DND-41 (cell line): ENCODE results near the gene AP1M1.

Experiments
- ATAC-seq: fragments of 200-7000 bp; cut with Tn5 transposase; 3 replicates; pipeline ENCODE4 v1.9.1; 2021; ENCODE audit warnings: low read depth; ENCODE audit not compliant: insufficient read depth
- DNase-seq: peaks from one replicate; pipeline ENCODE4 v3.0.0-alpha.2; 2020
- H2AFZ ChIP-seq: 2 replicates; pipeline ENCODE4 v1.6.0; 2012; ENCODE audit warnings: low read depth, low read length
- H3K27ac ChIP-seq: 2 replicates; pipeline ENCODE4 v1.5.1; 2012; ENCODE audit warnings: low read length, inconsistent platforms
- H3K27me3 ChIP-seq: fragments of 200-600 bp; sonication (generic); 2 replicates; pipeline ENCODE4 v1.6.0; 2012; ENCODE audit warnings: low read length, mild to moderate bottlenecking, inconsistent platforms; ENCODE audit not compliant: insufficient read depth, poor library complexity
- H3K36me3 ChIP-seq: 2 replicates; pipeline ENCODE4 v1.5.1; 2012; ENCODE audit warnings: low read length, inconsistent platforms; ENCODE audit not compliant: insufficient read depth
- H3K4me1 ChIP-seq: 2 replicates; pipeline ENCODE4 v1.5.1; 2012; ENCODE audit warnings: mild to moderate bottlenecking, low read length; ENCODE audit not compliant: insufficient read depth
- H3K4me2 ChIP-seq: 2 replicates; pipeline ENCODE4 v1.6.0; 2012; ENCODE audit warnings: mild to moderate bottlenecking, moderate library complexity, low read length, inconsistent platforms; ENCODE audit not compliant: insufficient read depth
- H3K4me3 ChIP-seq, 2 experiments: fragments of 200-600 bp in 1 of 2; shearing (Covaris generic) in 1 of 2; 2 replicates each; pipeline ENCODE4 v1.5.1; 2012 to 2016; ENCODE audit warnings: inconsistent platforms in 2 of 2, low read length in 2 of 2, mild to moderate bottlenecking in 2 of 2, low read depth in 1 of 2, moderate library complexity in 1 of 2
- H3K79me2 ChIP-seq: 2 replicates; pipeline ENCODE4 v1.6.0; 2012; ENCODE audit warnings: low read length, inconsistent platforms; ENCODE audit not compliant: insufficient read depth
- H3K9ac ChIP-seq: 2 replicates; pipeline ENCODE4 v1.6.0; 2012; ENCODE audit warnings: low read depth, mild to moderate bottlenecking, inconsistent platforms, low read length, moderate library complexity
- H3K9me3 ChIP-seq: 2 replicates; pipeline ENCODE4 v1.5.1; 2012; ENCODE audit warnings: low read length, moderate library complexity, mild to moderate bottlenecking, inconsistent platforms; ENCODE audit not compliant: insufficient read depth, severe bottlenecking
- H4K20me1 ChIP-seq: 2 replicates; pipeline ENCODE4 v1.6.0; 2012; ENCODE audit warnings: low read length; ENCODE audit not compliant: insufficient read depth
- CTCF ChIP-seq: IDR thresholded peaks from 2 replicates; pipeline ENCODE4 v1.5.1; 2012; ENCODE audit warnings: borderline replicate concordance, low read length, moderate library complexity, mild to moderate bottlenecking; ENCODE audit not compliant: poor library complexity, severe bottlenecking; ENCODE audit errors: extremely low read depth
- EZH2 ChIP-seq: IDR thresholded peaks from 3 replicates; pipeline ENCODE4 v1.6.1; 2012; ENCODE audit warnings: borderline replicate concordance, low read depth, mild to moderate bottlenecking, moderate library complexity, low read length, inconsistent platforms; ENCODE audit not compliant: severe bottlenecking

The AP1M1 gene

GRCh38 chr19:16207063-16207462 lies 9.4 kb downstream of the AP1M1 start:
- DNase-seq (no peak), ATAC-seq (peak; percentile 29; the same call in 1 of the 3 replicates)
- Histone ChIP-seq H3K27ac (no peak overlapping the region), H3K4me2 (no peak overlapping the region), H3K4me1 (no peaks in the 10 kb centered on the region), H3K36me3 (peaks cover 94% of the 10 kb centered on the region), H2AFZ (no peak overlapping the region), H4K20me1 (peaks cover 47% of the 10 kb centered on the region), H3K4me3 (no peak overlapping the region), H3K9me3 (no peaks in the 10 kb centered on the region), H3K9ac (no peak overlapping the region), H3K79me2 (peaks cover 30% of the 10 kb centered on the region), H3K27me3 (no peaks in the 10 kb centered on the region)
- TF ChIP-seq CTCF (no peak), EZH2 (no peak)

DNA sequence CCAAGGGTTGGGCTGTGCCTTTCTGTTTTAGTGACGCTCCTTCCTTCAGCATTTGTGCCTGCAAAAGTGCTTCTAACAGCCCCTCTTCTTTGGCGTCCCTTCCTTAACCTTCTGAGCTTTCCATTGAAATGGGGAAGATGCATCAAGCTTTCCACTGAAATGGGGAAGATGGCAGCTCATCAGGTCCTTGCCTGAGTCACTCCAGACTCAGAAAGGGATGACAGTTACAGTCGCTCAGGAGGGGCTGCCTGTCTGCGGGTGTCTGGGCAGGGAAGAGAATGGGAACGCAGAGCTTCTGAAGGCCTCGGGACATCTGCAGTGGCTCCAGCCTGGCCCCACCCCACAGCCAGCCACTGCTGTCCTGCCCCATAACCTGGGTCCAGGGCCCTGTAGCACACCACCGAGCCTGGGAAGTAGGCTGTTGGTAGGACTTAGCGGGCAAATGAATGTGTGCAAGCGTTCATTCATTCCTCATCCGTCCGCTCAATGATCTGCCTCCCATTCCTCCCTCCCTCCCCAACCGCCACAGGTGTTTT lies 9.8 kb downstream of the AP1M1 start:
- H3K4me1 ChIP-seq, result no peaks in the 10 kb centered on the region
- H3K4me2 ChIP-seq, result no peak overlapping the region
- no peak overlapping the region for H3K27ac ChIP-seq
- ATAC-seq (no peak), DNase-seq (no peak)
- no peak overlapping the region for H3K4me3 ChIP-seq
- peaks cover 93% of the 10 kb centered on the region for H3K36me3 ChIP-seq
- H3K9ac ChIP-seq, result no peak overlapping the region
- peaks cover 42% of the 10 kb centered on the region for H4K20me1 ChIP-seq
- TF ChIP-seq EZH2, result no peak
- TF ChIP-seq CTCF, result no peak
- H3K79me2 ChIP-seq, result peaks cover 30% of the 10 kb centered on the region
- no peaks in the 10 kb centered on the region for H3K27me3 ChIP-seq
- no peak overlapping the region for H2AFZ ChIP-seq
- no peaks in the 10 kb centered on the region for H3K9me3 ChIP-seq

- H3K4me1 ChIP-seq, result no peaks in the 10 kb centered on the region
- no peak overlapping the region for H3K27ac ChIP-seq
- no peak overlapping the region for H3K4me3 ChIP-seq
- no peaks in the 10 kb centered on the region for H3K9me3 ChIP-seq
- DNase-seq (no peak), ATAC-seq (no peak)
- H3K27me3 ChIP-seq, result no peaks in the 10 kb centered on the region
- peaks cover 87% of the 10 kb centered on the region for H3K36me3 ChIP-seq
- H2AFZ ChIP-seq, result no peak overlapping the region
- no peak overlapping the region for H3K4me2 ChIP-seq
- H4K20me1 ChIP-seq, result peaks cover 35% of the 10 kb centered on the region
- no peak for TF ChIP-seq EZH2
- TF ChIP-seq CTCF, result no peak
- H3K79me2 ChIP-seq, result peaks cover 29% of the 10 kb centered on the region
- H3K9ac ChIP-seq, result no peak overlapping the region
These were observed 10.5 kb downstream of the AP1M1 start for GRCh38 chr19:16208064-16208759.
